SJSA1 (cell line): ENCODE measurements around the gene CDC42BPB. TPM values are rescaled to one million over a fixed set of nuclear protein-coding genes. Genes with fewer than 3 reads are reported as not detected.

Source experiments
- DNase-seq, 2 experiments: peaks; one replicate each; pipeline ENCODE4 v3.0.0-alpha.2; 2015 to 2020; ENCODE audit warnings: low spot score in 2 of 2, low read depth in 1 of 2
- H3K27ac ChIP-seq: fragments of 250-450 bp; sonication (Bioruptor Pico); 2 replicates; pipeline ENCODE4 v1.5.1; 2020; ENCODE audit warnings: mild to moderate bottlenecking, moderate library complexity
- H3K27me3 ChIP-seq: fragments of 250-450 bp; sonication (Bioruptor Pico); replicated peaks from 2 replicates; pipeline ENCODE4 v1.5.1; 2020; ENCODE audit warnings: mild to moderate bottlenecking, moderate library complexity
- H3K36me3 ChIP-seq: fragments of 250-450 bp; sonication (Bioruptor Pico); 2 replicates; pipeline ENCODE4 v1.5.1; 2020; ENCODE audit warnings: mild to moderate bottlenecking
- H3K4me1 ChIP-seq: fragments of 250-450 bp; sonication (Bioruptor Pico); replicated peaks from 2 replicates; pipeline ENCODE4 v1.6.1; 2021; ENCODE audit warnings: mild to moderate bottlenecking
- H3K4me3 ChIP-seq: fragments of 250-450 bp; sonication (Bioruptor Pico); 2 replicates; pipeline ENCODE4 v1.5.1; 2020; ENCODE audit warnings: mild to moderate bottlenecking
- H3K9me3 ChIP-seq: fragments of 250-450 bp; sonication (Bioruptor Pico); replicated peaks from 2 replicates; pipeline ENCODE4 v1.5.1; 2020; ENCODE audit warnings: mild to moderate bottlenecking
- total RNA-seq: library from RNA; depleted of rRNA; stranded (reverse); fragments of >200 nt; shearing (Covaris generic); gene quantifications from 2 replicates; pipeline ENCODE4 v1.2.3, GENCODE V29; 2014

CDC42BPB gene
- total RNA-seq, 1 experiment from 2014 or later = 56.5 TPM

DNA sequence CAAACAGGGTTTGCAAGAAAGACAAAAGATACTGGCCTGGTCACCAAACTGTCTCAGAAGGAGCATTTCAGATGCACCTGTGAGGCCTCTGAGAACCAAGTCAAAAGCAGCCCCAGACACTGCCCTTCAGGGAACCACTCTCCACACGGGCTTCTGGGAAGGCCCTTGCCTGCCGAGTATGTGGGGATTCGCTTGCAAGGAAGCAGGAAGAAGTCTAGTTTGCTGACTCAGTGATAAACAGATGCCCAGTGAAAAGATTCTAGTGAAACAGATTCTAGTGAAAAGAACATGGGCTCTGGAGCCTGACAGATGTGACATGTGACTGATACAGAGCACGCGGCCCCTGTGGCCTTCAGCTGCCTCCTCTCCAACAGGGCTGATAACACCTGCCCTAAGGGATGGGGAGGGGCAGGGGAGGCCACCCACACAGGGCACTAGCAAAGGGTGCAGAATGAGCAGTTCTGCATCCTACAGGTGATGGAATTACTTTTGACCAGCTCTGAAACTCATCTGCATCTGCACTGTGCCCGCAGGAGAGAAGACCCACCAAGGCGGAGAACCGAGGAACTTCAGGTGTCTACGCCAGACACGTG is 115.8 kb downstream of the CDC42BPB start:
- no peaks in the 10 kb centered on the region for H3K9me3 ChIP-seq
- no peak overlapping the region for H3K4me3 ChIP-seq
- H3K27ac ChIP-seq = no peak overlapping the region
- peaks cover 92% of the 10 kb centered on the region for H3K36me3 ChIP-seq
- no peaks in the 10 kb centered on the region for H3K27me3 ChIP-seq
- peaks cover 16% of the 10 kb centered on the region for H3K4me1 ChIP-seq
- no peak for DNase-seq

DNA sequence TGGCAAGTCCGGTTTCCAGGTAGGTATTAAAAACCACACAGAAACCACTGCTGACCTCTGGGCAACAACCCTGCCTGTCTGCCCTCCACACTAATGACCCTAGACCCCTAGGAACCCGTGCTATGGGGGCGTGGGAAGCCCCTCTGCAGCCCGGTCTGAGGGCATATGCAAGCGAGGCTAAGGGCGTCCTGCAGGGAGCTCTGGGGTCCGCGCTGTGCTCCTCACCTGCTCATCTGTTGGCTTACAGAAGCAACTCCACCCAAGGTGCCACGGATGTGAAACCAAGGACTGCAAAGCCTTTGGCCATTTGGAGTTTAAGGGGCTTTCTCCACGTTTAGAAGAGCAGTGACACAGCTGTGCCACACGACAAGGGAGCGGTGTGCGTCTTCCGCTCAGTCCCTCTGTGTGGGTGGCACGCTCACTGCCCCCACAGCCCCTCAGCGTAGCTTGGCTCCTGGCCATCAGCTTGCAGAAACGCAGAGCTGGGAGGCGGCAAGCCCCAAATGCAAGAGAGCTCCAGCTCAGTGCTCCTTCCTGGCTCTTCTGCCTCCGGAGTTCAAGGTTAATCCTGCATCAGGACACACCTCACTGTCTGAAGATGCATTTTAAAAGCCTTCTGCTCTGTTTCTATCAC is 116.5 kb downstream of the CDC42BPB start:
- no peak for DNase-seq
- no peak overlapping the region for H3K27ac ChIP-seq
- H3K4me3 ChIP-seq = no peak overlapping the region
- H3K9me3 ChIP-seq = no peaks in the 10 kb centered on the region
- no peaks in the 10 kb centered on the region for H3K27me3 ChIP-seq
- H3K36me3 ChIP-seq = peaks cover 85% of the 10 kb centered on the region
- peaks cover 9% of the 10 kb centered on the region for H3K4me1 ChIP-seq

DNA sequence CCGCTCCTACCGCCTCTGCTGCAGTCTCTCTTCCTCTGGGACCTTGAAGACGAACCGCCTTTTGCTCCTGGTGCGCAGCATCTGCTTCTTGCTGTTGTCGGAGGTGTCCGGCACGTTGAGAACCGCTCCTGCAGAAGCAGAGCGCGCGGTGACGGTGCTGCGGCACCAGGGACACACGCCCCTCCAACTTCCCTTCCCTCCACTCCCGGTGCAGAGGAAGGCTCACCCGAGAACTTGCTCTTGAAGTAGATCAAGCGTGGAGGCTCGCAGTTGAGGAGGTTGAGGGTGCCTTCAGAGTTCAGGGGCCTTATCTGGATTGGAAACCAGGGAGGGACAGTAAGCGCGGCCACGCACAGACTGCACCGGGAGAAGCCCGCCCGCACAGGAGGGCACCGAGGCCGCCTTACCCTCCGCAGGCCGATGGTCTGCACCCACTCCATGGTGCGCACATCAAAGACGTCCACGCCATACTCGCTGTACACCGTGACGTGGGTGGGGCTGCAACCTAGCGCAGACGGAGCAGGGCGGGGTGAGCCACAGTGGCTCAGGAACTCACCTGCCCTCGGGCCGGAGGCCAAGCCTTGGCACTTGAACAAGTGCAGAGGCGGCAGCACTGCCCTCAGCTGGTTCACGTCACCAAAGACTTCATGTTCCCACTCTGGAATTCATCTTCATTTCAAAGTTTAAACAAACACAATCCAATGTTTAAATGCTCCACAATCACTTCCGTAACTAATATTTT is 117.4 kb downstream of the CDC42BPB start:
- DNase-seq = no peak
- H3K4me1 ChIP-seq = peaks cover 2% of the 10 kb centered on the region
- no peaks in the 10 kb centered on the region for H3K9me3 ChIP-seq
- no peaks in the 10 kb centered on the region for H3K27me3 ChIP-seq
- H3K4me3 ChIP-seq = no peak overlapping the region
- H3K27ac ChIP-seq = no peak overlapping the region
- peaks cover 77% of the 10 kb centered on the region for H3K36me3 ChIP-seq

DNA sequence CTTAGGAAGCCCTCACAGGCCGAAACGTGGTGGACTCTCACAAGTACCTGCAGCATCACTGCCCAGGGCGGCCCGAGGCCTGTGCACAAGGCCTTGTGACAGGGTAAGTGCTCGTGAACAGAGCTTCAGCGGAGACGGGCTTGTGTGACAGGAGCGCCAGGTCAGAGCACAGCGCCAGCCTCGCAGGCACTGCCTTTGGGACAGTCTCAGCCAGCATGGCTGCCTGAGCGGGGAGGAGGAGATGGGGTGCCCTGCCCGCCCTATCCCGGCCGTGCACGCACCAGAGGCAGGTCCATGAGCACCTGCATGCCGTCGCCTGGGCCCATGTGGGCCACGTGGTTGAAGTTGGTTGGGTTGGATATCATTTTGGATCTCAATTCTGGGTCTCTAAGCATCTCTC is 118.0 kb downstream of the CDC42BPB start:
- H3K4me1 ChIP-seq = no peaks in the 10 kb centered on the region
- no peaks in the 10 kb centered on the region for H3K27me3 ChIP-seq
- H3K9me3 ChIP-seq = no peaks in the 10 kb centered on the region
- DNase-seq = no peak
- peaks cover 70% of the 10 kb centered on the region for H3K36me3 ChIP-seq
- no peak overlapping the region for H3K4me3 ChIP-seq
- no peak overlapping the region for H3K27ac ChIP-seq

DNA sequence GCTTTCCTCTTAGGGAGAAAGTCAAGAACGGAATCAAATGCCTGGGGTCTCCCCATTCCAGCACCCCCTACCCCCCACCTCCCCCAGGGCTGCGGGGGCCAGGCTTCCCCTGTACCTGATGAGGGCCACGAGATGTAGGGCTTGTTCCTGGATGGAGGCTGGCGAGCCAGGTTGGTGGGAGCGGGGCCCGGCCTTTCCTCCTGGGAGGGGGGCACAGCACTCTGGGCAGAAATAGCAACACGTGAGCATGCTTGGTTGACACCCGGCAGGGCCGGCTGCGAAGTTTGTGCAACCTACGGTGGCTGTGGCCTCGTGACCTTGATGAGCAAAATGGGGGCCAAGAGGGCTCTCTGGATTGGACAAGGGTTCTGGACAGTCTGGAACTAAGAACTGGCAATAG is 119.2 kb downstream of the CDC42BPB start:
- Histone ChIP-seq H3K4me1 (no peaks in the 10 kb centered on the region), H3K4me3 (no peak overlapping the region), H3K27ac (no peak overlapping the region), H3K36me3 (peaks cover 68% of the 10 kb centered on the region), H3K9me3 (no peaks in the 10 kb centered on the region), H3K27me3 (no peaks in the 10 kb centered on the region)
- DNase-seq = no peak

DNA sequence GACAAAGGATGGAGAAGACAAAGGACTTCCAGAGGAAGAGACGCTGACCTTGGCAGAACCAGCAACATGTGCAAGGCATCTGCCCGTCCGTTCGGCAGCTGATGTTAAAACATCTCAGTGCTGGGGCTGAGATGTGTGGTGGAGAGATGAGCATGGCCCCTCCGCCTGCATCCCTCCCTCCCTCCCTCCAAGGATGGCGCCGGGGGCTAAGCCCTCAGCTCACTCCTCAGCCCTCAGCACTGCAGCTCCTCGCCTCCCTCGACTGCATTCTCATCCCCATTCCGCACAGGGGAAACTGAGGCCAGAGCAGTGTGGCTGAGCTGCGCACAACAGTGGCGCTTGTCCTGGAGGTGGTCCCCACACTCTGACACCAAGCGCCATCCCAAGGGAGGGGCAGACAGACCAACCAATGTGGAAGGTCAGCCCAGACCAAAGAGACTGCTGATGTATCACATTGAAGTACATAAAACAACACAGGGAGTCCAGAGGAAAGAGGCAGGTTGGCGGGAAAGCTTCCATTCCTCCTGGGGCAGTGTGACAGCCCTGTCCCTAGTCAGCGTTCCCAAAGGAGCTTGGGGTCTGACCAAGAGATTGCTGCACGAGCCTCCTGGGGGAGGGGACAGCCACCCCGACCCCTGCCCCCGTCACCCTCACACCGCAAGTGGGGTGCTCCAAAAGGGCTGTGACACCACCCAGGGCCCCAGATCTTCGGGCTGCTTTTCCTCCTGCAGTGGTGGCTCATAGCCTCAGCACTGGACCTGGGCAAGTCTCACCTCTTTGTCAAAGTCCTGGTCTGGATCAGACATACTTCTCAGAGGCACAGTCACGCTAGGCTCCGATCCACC is 119.8 kb downstream of the CDC42BPB start:
- H3K9me3 ChIP-seq = no peaks in the 10 kb centered on the region
- DNase-seq = no peak
- no peaks in the 10 kb centered on the region for H3K27me3 ChIP-seq
- no peak overlapping the region for H3K27ac ChIP-seq
- peaks cover 68% of the 10 kb centered on the region for H3K36me3 ChIP-seq
- H3K4me3 ChIP-seq = no peak overlapping the region
- no peaks in the 10 kb centered on the region for H3K4me1 ChIP-seq

DNA sequence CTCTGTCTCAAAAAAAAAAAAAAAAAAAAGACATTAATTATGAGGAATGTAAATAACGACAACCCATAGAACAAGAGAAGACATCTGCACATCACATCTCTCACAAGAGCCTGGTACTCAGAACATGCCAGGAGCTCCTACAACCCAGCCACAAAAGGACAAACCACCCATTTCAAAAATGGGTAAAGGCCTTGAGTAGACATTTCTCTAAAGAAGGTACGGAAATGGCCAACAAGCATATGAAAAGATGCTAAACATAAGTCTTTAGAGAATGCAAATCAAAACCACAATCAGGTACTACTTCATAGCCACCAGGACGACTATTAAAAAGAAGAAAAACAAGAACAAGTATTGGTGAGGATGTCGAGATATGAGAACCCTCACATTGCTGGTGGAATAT is 121.6 kb downstream of the CDC42BPB start:
- Histone ChIP-seq H3K4me1 (no peaks in the 10 kb centered on the region; the same call in 1 of the 2 replicates), H3K27ac (no peak overlapping the region), H3K27me3 (peaks cover under 1% of the 10 kb centered on the region), H3K9me3 (no peaks in the 10 kb centered on the region), H3K4me3 (no peak overlapping the region), H3K36me3 (peaks cover 57% of the 10 kb centered on the region)
- DNase-seq = no peak

DNA sequence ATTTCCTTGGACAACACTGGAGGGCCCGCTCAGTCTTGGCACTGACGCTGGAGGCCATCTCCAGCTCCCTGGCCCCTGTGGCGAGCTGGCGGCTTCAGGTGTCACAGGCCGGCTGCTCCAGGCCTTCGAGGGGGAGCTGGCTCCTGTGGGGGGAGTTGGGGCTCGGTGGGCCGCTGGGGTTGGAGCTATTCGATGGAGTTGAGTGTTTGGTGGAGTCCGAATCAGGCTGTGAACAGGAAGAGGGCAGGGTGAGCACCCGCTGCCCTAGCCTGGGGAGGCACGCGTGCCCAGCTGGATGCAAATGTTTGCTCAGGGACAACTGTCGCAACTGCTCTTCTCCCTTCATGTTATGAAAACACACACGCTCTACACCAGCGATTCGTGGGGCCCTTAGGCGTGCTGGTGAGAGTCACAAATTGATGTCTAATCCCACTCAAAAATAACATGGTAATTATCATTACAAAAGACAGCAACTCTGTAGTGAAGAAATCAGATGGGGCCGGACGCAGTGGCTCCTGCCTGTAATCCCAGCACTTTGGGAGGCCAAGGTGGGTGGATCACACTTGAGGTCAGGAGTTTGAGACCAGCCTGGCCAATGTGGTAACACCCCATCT is 123.6 kb downstream of the CDC42BPB start:
- peaks cover 37% of the 10 kb centered on the region for H3K36me3 ChIP-seq
- DNase-seq = no peak
- no peaks in the 10 kb centered on the region for H3K9me3 ChIP-seq
- peaks cover 14% of the 10 kb centered on the region for H3K4me1 ChIP-seq
- H3K4me3 ChIP-seq = no peak overlapping the region
- no peak overlapping the region for H3K27ac ChIP-seq
- H3K27me3 ChIP-seq = peaks cover 21% of the 10 kb centered on the region

DNA sequence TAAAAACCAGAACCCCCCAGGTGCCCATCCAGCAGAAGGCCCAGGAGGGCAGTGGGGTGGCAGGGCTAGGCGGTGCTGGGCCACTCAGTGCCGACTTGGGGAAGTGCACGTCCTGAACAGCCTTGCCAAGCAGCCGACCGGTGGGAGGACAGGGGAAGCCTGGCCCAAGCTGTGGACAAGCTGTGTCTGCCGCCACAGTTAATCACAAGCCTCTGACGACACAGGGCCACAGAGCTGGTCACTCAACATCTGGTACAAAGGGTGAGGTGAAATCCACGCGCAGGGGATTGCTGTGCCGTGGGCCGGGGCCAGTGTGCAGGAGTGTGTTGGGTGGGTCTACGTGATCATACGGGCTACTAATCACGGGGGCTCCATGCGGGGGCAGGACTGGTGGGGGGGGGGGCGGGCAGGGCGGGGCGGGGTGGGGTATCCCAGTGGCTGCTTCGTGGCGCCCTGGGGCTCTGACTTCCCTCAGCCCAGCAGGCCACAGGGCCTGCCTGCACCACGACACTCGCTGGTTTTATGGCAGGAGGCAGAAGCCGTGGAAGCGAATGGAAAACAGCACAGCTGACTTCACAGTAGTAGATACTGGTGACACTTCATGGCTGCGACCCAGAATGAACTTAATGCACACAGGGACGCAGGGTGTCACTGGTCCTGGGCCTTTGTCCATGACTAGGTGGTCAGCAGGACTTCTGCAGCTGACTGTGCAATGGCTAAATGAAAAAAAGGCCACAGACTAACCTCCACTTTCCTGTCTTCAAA is 124.7 kb downstream of the CDC42BPB start:
- H3K9me3 ChIP-seq = no peaks in the 10 kb centered on the region
- H3K36me3 ChIP-seq = peaks cover 28% of the 10 kb centered on the region
- H3K4me3 ChIP-seq = no peak overlapping the region
- H3K27me3 ChIP-seq = peaks cover 30% of the 10 kb centered on the region
- no peak for DNase-seq
- H3K4me1 ChIP-seq = peaks cover 17% of the 10 kb centered on the region
- no peak overlapping the region for H3K27ac ChIP-seq

DNA sequence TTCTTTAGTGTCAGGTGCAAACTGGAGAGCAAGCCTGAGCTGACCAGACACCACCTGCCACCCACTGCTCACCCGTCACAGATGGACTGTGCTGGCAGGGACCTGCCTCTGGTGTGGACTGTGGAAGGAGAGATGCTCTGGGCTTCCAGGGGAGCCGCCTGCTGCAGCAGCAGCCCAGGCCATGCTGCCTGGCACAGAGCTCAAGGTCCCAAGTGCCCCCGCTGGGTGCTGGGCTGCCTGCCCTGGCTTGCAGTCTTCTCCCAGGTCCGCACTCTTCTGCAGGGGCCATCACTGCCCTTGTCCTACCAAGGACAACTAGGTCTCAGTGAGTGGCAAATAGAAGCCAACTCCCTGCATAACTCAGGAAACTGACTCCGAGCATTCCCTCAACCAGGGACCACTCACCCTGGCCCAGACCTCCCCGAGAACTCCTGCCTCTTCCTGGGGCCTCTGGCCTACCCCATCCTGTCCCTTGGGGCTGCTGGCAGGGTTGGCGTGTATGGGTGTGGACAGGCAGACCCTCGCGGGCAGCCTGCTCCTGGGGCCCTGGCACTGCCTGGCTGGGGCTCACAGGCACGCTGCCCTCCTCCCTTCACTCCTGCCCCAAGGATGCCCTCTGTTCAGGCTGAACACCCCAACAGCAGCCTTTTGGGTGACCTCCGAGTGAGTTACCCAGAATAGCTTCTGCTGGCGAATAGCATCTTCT is 125.6 kb downstream of the CDC42BPB start:
- Histone ChIP-seq H3K36me3 (peaks cover 20% of the 10 kb centered on the region), H3K4me1 (peaks cover 17% of the 10 kb centered on the region), H3K9me3 (no peaks in the 10 kb centered on the region), H3K27ac (no peak overlapping the region), H3K27me3 (peaks cover 30% of the 10 kb centered on the region), H3K4me3 (no peak overlapping the region)
- DNase-seq = no peak

DNA sequence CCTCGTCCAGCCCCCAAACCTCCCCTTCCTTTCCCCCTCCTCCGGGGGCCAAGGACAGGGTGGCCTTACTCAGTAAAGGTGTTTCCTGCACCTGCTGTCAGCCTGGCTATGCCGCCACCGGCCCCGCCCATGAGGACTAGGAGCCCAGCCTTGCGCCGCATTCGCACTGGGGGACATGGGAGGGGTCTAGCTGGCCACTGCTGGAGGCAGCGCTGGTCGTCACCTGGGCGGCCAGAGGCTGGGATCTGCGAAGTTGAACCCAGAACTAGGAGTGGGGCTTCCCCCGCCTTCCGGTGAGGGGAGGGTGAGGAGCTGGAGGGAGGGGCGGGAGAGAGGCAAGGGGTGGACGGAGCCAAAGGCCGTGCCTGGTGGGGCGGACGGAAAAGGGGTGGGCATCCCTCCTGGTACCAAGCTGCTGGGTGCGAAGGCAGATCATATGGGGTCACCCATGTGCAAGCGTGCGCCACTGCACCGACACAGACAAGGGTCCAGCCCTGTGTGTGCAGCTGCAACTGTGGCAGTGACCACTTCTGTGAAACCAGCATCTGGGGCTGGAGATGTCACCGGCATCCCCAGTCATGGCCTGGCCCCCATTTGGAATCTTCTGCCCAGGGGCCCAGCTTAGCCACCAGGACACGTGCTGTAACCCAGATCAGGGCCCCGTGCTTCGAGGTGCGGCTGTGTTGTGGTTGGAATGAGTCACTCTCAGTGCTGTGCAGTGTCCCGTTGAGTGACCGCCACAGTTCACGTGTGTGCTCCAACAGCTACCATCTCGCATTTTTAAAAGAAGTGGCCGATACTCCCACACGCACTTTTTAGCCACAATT is 126.4 kb downstream of the CDC42BPB start:
- peaks cover 17% of the 10 kb centered on the region for H3K4me1 ChIP-seq
- peaks cover 30% of the 10 kb centered on the region for H3K27me3 ChIP-seq
- no peak for DNase-seq
- H3K4me3 ChIP-seq = no peak overlapping the region
- H3K9me3 ChIP-seq = no peaks in the 10 kb centered on the region
- no peak overlapping the region for H3K27ac ChIP-seq
- H3K36me3 ChIP-seq = peaks cover 20% of the 10 kb centered on the region
